HG03378 (cell line): ENCODE data around the gene RHOC.
"Not testable (repeated sequence)": the region's sequence is repeated elsewhere in the genome, so short reads cannot be mapped to it uniquely, and the experiment has no call there.

Source experiments
- ATAC-seq: cut with Tn5 transposase; IDR thresholded peaks from one replicate; pipeline ENCODE4 v1.9.1; 2021; ENCODE audit warnings: mild to moderate bottlenecking, moderate library complexity; ENCODE audit not compliant: unreplicated experiment

The RHOC gene

DNA sequence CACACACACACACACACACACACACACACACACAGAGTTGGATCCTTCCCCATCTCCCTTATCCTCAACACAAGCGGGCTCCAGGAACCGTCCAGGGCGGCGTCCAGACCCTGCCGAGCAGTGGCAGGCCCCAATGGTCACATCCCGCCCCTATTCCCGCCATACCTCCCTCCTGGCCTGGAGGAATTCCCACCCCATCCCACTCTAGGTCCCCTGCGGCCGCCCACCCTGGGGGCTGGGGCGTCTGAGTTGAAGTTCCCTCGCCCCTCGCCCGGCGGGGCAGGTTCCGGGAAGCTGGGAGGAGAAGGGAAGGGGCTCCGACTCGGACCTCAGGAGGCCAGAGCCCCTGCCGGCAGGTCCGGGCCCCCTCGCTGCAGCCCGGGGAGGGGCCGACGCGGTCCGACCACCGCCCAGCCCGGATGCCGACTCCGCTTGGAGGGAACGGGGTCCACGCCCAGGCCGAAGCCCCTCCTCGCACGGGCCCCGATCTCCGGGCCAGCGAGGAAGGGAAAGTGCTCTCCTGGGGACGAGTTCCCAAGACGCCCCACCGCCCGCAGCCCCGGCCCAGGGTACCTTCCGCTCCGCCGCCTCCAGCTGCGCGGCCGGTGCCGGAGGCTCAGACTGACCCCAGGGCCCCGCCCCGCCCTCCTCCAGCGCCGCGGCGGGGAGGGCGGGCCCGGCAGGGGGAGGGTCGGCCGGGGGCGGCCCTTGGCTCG is at the start of gene RHOC:
TSS of gene RHOC (minus strand) at position 623 of the 716 bp plus-strand sequence. CDS start 3,328 bp downstream, outside the sequence.
- peak; percentile 40 for ATAC-seq

DNA sequence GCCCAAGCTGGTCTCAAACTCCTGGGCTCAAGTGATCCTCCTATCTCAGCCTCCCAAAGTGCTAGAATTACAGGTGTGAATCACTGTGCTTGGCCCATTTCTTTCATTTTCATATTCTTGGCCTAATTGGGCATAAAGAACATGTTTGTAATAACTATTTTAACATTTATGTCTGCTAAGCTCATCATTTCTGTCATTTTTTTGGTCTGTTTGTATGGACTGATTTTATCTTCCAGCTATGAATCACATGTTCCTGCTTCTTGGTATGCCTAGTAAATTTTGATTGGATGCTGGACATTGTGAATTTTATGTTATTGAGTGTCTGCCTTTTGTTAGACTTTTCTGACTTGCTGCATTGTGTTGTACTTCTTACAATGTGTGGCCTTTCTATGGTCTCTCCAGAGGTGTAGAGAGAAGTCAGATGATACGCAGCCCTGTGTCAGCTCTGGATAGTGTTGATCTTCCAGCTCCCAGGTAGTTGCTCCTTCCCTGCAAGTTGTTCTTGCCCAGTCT is 47.2 kb upstream of the RHOC start:
- ATAC-seq = no peak

DNA sequence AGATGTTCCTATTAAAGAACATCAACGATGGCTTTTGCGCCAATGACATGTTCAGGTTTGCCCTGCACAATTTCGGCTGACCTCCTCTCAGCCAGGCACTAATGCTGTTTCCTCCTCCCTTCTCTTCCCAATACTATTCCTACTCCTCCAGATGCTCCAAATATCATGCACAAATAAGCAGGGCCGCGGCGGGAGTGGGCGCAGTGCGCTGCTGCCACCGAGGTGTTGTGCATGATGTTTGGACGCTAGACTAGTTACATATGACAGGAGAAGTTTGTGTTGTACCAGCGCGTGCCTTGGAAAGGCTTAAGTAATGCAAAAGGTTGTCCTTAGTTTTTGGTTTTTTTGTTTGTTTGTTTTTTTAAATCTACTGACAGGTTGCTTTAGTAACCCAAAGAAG is 41.5 kb upstream of the RHOC start:
- no peak for ATAC-seq

DNA sequence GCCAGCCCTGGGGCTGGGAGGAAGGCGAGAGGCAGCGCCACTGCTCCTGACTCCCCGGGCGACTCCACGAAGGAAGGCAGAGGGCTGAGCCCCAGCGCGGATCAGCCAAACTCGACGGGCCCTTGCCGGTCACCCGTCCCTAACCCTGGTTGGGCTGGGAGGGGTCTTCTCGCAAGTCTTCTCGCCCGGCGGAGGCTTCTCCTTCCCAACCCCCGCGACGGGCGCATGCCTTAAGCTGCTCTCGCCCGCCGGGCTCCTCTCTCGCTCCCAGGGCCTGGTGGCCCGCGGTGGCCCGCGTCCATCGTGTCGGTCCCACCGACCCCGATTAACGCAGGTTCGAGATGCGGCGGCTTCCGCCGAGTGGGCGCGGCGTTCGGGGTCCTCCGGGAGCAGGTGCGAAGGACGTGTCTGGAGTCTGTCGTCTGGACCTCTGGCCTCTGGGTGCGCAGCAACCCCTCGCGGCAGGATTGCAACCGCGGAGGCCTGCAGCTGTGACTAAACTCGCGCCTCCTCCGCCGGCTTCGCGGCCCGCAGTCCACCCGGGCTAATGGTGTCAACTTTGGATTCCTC is 37.2 kb upstream of the RHOC start:
- ATAC-seq = no peak

DNA sequence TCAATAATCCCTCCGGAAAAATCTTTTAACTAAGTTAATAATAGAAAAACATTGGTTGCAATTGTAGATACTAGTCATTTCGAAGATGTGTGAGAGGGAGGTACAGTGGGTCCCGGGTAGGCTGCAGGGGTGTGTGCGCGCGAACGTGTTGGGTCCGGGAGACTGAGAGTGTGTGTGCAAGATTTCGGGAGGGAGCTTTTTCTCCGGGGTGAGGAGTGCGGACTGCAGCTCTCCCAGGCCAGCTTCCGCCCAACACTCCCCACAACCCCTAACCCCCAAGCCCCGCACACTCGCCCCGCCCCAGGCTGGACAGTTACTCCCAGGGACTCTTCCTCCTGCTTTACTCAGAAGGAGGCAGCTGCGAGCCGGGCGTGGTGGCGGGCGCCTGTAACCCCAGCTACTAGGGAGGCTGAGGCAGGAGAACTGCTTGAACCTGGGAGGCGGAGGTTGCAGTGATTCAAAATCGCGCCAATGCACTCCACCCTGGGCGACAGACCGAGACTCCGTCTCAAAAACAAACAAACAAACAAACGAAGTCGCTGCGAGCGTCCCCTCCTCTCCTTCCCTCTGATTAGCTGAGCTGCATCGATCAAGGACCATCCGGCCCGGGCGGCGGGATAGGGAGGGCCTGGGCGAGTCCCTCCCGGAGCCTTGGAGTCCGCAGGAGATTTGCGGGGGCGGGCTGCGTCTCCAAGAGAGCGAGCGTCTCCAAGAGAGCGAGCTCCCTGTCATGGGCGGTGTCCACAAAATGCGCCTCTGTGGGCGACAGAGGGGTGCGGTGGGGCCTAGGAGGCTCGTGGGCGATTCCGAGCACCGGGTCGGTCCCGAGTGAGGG is 36.5 kb upstream of the RHOC start:
- no peak for ATAC-seq

DNA sequence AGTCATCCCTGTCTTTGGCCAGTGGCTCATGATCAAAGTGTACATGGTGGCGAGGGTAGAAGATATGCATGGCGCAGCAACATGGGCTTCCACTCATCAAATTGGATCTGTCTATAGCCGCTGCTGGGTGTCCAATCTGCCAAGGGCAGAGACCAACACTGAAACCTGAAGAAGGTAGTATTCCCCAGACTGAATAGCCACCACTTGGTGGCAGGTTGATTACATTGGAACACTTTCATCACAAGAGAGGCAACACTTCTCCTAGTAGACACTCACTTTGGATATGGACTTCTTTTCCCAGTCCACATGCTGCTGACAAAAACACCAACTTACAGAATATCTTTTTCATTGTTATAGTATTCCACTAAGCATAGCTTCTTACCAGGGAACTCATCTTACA is 30.6 kb upstream of the RHOC start:
- no peak for ATAC-seq

DNA sequence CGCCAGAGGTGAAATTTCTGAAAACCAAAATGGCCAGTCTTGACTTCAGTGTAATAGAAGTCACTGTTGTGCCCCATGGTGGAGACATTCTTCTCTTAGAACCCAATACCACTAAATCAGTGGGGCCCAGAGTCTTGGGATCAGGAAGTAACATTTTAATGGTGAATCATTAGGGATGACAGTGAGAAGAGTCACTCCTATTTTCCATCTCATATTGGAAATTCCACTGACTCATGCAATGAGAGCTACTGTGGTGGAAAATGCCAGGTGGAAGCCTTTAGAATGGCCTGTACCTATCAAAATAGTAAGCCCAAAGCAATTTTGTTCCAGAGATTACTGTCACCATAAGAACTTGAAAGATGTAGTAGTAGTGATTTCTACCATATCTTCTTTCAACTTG is 28.8 kb upstream of the RHOC start:
- ATAC-seq = no peak

DNA sequence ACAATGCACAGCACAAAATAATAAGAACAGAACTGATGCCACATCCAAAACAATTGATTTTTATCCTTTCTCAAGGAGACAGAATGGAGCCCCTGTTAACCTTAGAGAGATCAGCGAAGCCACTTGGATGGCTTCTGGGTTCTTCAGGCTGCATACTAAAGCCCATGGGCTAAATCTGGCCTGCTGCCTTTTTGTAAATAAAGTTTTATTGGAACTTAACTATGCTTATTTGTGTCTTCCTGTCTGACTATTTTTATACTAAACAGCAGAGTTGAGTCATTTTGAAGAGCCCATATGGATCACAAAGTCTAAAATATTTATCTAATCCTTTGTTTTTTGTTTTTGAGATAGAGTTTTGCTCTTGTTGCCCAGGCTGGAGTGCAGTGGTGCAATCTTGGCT is 24.5 kb upstream of the RHOC start:
- no peak for ATAC-seq

DNA sequence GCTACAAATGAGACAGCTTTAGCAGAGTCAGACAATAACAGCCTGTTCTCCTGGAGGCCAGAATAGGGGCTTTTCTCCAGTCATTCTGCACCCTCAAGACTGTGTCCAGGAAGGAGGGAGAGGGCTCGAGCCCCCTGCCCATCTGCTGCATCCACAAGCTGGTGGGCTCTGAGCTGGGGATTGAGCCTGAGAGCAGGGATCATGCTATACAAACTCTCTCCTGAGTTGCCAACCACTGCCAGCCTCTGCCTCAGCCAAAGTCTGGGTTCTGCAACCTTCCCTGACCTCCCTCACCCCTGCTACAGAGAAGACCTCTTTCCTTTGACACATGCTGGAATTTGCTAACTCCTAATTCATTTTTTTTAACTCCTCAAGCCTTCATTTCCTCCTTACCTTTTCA is 23.0 kb upstream of the RHOC start:
- no peak for ATAC-seq

DNA sequence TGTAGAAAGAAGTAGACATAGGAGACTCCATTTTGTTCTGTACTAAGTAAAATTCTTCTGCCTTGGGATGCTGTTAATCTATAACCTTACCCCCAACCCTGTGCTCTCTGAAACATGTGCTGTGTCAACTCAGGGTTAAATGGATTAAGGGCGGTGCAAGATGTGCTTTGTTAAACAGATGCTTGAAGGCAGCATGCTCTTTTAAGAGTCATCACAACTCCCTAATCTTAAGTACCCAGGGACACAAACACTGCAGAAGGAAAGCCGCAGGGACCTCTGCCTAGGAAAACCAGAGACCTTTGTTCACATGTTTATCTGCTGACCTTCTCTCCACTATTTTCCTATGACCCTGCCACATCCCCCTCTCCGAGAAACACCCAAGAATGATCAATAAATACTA is 22.1 kb upstream of the RHOC start:
- not testable (repeated sequence) for ATAC-seq

DNA sequence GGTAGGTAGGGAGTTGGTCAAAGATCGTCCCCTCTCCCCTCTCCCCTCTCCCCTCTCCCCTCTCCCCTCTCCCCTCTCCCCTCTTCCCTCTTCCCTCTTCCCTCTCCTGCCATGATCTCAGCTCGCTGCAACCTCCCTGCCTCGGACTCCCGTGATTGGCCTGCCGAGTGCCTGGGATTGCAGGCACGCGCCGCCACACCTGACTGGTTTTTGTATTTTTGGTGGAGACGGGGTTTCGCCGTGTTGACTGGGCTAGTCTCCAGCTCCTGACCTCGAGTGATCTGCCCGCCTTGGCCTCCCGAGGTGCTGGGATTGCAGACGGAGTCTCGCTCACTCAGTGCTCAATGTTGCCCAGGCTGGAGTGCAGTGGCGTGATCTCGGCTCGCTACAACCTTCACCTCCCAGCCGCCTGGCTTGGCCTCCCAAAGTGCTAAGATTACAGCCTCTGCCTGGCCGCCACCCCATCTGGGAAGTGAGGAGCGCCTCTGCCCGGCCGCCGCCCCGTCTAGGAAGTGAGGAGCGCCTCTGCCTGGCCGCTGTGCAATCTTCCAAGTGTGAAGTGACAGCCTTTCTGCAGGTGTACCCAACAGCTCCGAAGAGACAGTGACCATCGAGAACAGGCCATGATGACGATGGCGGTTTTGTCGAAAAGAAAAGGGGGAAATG is 21.5 kb upstream of the RHOC start:
- not testable (repeated sequence) for ATAC-seq

DNA sequence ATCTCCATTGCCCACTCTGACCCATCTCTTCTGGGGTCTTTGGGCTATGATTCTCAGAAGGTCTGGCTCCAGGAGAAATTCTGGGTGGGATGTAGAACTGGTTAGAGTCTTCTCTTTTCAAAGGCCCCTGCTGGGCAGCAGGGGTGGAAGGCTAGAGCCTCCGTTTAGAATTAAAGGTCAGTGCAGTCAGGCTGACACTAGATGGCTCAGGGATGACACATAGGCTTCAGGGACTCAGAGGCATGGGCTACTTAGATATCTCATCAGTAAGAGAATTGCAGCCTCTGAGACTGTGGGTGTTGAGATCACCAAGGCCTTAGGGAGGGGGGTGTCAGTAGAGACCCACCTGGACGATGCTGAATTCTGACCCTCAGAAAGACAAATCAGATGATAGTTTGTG is 20.8 kb upstream of the RHOC start:
- ATAC-seq = no peak

DNA sequence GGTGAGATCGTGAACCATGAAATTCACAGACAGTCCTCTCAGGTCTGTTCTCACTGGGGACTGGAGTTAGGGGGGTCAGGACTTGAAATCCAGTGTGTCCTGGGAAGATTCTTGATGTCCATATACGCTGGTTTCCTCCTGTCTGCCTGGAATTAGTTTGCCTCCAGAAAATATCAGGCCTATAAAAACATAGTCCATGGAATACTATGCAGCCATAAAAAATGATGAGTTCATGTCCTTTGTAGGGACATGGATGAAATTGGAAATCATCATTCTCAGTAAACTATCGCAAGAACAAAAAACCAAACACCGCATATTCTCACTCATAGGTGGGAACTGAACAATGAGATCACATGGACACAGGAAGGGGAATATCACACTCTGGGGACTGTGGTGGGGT is 17.3 kb upstream of the RHOC start:
- not testable (repeated sequence) for ATAC-seq

DNA sequence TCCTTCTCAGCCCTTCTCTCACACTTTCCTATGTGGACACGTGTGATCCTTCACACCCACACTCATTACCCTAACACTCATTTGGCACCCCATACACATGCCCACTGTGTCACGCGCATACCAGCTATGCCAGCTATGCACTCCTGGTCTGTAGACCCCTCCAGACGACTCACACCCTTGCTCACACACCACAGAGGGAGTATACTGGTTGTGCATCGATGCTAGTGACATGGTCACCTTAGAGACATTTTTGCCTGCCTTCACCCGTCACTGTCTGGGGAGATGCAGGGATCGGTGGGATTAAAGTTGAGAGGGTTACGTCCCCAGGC is 16.5 kb upstream of the RHOC start:
- no peak for ATAC-seq

DNA sequence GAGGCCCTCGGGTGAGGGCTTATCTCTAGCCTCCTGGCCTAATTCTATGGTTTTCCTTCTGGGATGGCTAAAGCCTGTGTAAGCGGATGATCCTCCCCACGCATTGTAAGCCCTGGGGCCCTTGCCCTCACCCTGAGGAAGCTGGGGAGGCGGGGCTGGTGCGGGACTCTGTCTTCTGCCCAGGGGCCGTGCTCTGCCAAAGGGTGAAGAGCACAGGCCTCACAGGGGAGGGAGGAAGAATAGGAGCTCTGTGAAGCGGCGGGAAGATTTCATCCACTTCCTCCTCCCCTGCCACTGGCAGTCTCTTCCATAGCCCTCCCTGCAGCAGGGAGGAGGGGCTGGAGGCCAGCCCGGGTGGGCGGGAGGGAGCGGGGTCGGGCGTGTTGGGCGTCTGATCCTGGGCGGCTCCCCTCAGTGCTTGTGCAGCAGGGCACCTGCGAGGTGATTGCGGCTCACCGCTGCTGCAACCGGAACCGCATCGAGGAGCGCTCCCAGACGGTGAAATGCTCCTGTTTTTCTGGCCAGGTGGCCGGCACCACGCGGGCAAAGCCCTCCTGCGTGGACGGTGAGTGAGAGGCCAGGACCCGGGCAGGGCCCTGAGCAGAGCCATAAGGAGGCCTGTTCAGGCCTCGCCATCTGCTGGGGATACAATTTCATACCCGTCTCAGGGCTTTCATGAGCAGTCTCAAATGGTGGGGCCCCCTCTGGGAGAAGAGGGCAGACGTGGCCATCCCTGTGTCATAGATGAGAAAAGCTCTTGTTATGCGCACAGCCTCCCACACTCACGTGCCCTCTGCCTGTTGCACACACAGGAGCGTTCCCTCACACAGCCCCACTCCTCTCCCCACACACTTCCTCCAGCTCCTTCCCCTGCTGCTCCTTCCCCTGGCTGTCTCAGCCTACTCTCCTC is 15.9 kb upstream of the RHOC start:
- no peak for ATAC-seq

DNA sequence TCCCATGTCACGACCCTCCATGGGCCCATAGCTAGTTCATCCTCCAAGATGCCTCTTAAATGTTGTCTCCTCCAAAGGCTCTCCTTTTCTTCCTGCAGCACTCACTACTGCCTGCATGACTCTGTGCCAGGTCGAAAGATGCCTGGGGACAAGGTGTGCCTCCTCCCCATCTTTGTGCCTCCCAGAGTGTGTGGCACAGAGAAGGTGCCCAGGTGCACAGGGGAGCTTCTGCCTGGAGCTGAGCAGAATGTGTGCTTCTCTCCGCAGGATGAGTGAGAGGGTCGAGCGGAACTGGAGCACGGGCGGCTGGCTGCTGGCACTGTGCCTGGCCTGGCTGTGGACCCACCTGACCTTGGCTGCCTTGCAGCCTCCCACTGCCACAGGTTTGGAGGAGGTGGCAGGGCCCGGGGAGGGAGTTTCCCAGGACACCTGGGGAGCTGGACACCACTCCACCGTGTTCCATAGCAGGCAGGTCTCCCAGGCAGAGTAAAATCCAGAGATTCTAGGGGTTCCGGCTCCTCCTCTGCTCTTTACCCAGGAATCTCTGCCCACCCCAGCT is 15.1 kb upstream of the RHOC start:
- ATAC-seq = no peak

DNA sequence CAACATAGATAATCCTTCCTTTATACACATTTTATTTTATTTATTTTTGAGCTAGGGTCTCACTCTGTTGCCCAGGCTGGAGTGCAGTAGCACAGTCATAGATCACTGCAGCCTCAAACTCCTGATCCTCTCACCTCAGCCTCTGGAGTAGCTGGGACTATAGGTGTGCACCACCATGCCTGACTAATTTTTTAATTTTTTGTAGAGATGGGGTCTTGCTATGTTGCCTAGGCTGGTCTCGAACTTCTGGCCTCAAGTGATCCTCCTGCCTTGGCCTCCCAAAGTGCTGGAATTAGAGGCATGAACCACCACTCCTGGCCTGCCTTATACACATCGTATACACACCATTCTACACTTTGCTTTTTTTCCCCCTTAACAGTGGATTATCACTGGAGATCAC is 14.4 kb upstream of the RHOC start:
- ATAC-seq = not testable (repeated sequence)

DNA sequence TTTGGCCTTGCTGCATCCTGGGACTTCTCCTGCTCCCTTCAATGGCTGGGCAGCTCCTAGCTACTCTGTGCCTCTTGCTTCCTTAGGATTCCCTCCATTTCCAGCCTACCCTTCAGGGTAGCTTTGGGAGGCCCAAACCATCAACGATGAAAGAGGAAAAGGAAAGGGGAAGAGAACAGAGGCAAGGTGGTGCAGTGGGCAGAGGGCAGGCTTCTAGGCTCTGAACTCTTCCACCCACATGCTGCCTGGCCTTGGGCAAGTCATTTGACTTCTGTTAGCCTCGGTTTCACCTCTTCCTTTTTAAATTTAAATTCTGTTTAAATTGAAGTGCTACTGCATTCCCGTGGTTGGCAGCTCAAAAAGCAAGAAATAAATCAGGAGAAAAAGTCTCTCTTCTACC is 13.9 kb upstream of the RHOC start:
- ATAC-seq = no peak

DNA sequence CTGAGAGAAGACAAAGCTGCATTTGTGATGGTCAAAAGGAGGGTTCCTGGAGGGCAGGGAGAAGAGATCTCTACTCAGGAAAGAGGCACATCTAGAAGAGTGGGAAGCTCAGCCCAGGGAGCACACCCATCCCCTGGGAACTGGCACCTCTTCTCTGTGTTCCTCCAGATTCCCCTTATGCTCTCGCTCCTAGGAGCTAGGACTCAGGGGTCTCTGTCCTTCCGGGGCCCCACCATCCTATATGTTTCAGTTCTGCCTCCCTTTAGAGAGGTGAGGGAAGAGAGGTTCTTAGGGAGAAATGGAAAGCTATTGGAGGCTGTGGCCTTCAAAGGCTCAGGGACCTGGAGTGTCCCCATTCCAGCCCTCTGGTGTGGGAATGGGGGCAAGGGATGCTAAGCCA is 12.8 kb upstream of the RHOC start:
- ATAC-seq = no peak
